ENCODE measurements around the gene CAPN12. TPM values are rescaled to one million over a fixed set of nuclear protein-coding genes. Genes with fewer than 3 reads are reported as not detected.

CAPN12 gene
- total and polyA plus RNA-seq, 2 of the 8 experiments (the other 6 are each of a cell fraction or from before 2014, with no cell fraction given) = 8.8 to 20.0 TPM

DNA sequence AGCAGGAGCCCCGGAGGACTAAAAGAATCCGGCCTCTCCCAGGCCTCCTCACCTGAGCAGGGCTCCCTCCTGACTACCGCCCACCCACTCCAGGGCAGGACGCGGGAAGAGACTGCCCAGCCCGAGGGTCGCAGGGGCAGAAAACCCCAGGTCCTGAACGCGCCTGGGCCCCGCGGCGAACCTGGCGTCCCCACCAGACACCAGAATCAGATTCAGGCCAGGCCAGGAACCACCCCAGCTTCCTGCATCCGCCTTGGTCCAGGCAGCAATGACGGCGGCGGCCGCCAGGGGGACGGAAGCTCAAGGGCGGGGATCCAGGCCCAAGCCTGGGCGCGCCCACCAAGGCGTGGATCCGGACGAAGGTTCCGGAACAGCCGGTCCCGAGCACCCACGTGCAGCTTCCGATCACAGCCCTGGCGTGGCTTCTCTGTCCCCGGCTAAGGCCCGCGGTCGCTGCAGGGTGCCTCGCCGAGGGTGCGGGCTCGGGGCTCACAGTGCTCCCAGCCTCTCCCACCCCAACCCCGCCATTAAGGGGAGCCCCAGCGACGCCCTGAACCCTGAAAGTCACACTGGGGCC, 25.4 kb upstream of the CAPN12 start (continued):
- TF ChIP-seq RXRA (IDR thresholded peaks at IDR 0.05; ENCODE audit: insufficient read depth, low read depth, low read length) (no peak), TAF1 (IDR thresholded peaks at IDR 0.05; ENCODE audit: low read depth, low read length) (no peak), KDM4A (IDR thresholded peaks at IDR 0.05; ENCODE audit: low read depth, low read length, severe bottlenecking) (no peak), CTBP2 (IDR thresholded peaks at IDR 0.05; ENCODE audit: borderline replicate concordance, insufficient read depth, insufficient read length, low read length) (no peak), RAD21 (IDR thresholded peaks at IDR 0.05 in 1 of 2, conservative IDR thresholded peaks at IDR 0.05 in 1 of 2; ENCODE audit: low read depth in 2 of 2, low read length in 2 of 2) (peak; percentile 40 to 61; a peak in 3 of 4 replicates), CHD2 (IDR thresholded peaks at IDR 0.05; ENCODE audit: low read length) (no peak), TEAD4 (IDR thresholded peaks at IDR 0.05; ENCODE audit: low read depth, low read length) (no peak), SUZ12 (IDR thresholded peaks at IDR 0.05; ENCODE audit: low read length) (no peak), EGR1 (IDR thresholded peaks at IDR 0.05; ENCODE audit: borderline replicate concordance, low read depth, low read length) (no peak), POU5F1 (IDR thresholded peaks at IDR 0.05; ENCODE audit: low read depth, low read length) (no peak), SIX5 (IDR thresholded peaks at IDR 0.05; ENCODE audit: low read depth, low read length) (no peak), CBX5 (IDR thresholded peaks at IDR 0.05; ENCODE audit: low read depth, low read length) (no peak), RNF2 (IDR thresholded peaks at IDR 0.05; ENCODE audit: borderline replicate concordance, low read depth, low read length, missing control alignments, poor library complexity, severe bottlenecking) (no peak), NRF1 (IDR thresholded peaks at IDR 0.05; ENCODE audit: low read depth, low read length) (no peak), FOSL1 (IDR thresholded peaks at IDR 0.05; ENCODE audit: insufficient read depth, low read depth, low read length) (no peak), SRF (IDR thresholded peaks at IDR 0.05; ENCODE audit: low read depth, low read length) (no peak), MAFK (IDR thresholded peaks at IDR 0.05; ENCODE audit: low read depth, low read length) (no peak), SIRT6 (IDR thresholded peaks at IDR 0.05; ENCODE audit: low read length) (no peak), SAP30 (IDR thresholded peaks at IDR 0.05; ENCODE audit: insufficient read depth, insufficient replicate concordance, low read length) (no peak), RBBP5 (IDR thresholded peaks at IDR 0.05; ENCODE audit: borderline replicate concordance, low read depth, low read length) (no peak)
- TF ChIP-seq, protein P1, sequence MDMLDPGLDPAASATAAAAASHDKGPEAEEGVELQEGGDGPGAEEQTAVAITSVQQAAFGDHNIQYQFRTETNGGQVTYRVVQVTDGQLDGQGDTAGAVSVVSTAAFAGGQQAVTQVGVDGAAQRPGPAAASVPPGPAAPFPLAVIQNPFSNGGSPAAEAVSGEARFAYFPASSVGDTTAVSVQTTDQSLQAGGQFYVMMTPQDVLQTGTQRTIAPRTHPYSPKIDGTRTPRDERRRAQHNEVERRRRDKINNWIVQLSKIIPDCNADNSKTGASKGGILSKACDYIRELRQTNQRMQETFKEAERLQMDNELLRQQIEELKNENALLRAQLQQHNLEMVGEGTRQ (IDR thresholded peaks at IDR 0.05; ENCODE audit: low read length) = no peak
- TF ChIP-seq, protein P2, sequence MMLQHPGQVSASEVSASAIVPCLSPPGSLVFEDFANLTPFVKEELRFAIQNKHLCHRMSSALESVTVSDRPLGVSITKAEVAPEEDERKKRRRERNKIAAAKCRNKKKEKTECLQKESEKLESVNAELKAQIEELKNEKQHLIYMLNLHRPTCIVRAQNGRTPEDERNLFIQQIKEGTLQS (IDR thresholded peaks at IDR 0.05; ENCODE audit: insufficient read depth, low read depth, low read length) = no peak
